Prostate gland (tissue), 2 donors: ENCODE results near the gene EIF2S3. TPM values are rescaled to one million over a fixed set of nuclear protein-coding genes. Genes with fewer than 3 reads are reported as not detected.
A peak's percentile ranks its signal among the peaks of the same experiment; 100 is the strongest.

Experiments used
- DNase-seq: peaks from one replicate; pipeline ENCODE4 v3.0.0-alpha.2; 2019; ENCODE audit warnings: low spot score
- H3K27ac ChIP-seq, 2 donors: fragments of 200-600 bp; sonication (generic); 2 replicates each; pipeline ENCODE4 v1.5.1; 2017 to 2019
- H3K27me3 ChIP-seq: fragments of 200-600 bp; sonication (generic); replicated peaks from 2 replicates; pipeline ENCODE4 v1.5.1; 2019; ENCODE audit not compliant: insufficient read depth
- H3K36me3 ChIP-seq, 2 donors: fragments of 200-600 bp; sonication (generic); 1 replicate in 1 of 2; 2 replicates in 1 of 2; pipeline versions ENCODE4 v1.5.1 to v1.8.1; 2017 to 2019
- H3K4me1 ChIP-seq: fragments of 200-600 bp; sonication (generic); replicated peaks from 2 replicates; pipeline ENCODE4 v1.5.1; 2019
- H3K4me3 ChIP-seq, 2 donors: fragments of 200-600 bp; sonication (generic); 2 replicates each; pipeline ENCODE4 v1.5.1; 2017 to 2019
- H3K9me3 ChIP-seq: fragments of 200-600 bp; sonication (generic); 2 replicates; pipeline ENCODE4 v1.5.1; 2017
- CTCF ChIP-seq, 4 experiments: fragments of 200-600 bp in 2 of 4; fragments of 450-650 bp in 2 of 4; sonication (generic) in 2 of 4; IDR thresholded peaks; 1 replicate in 3 of 4; 2 replicates in 1 of 4; pipeline ENCODE4 v1.5.1; 2016 to 2019; ENCODE audit warnings: antibody characterized with exemption in 4 of 4, mild to moderate bottlenecking in 2 of 4, moderate library complexity in 2 of 4
- POLR2A ChIP-seq: fragments of 450-650 bp; IDR thresholded peaks from one replicate; pipeline ENCODE4 v1.6.1; 2016; ENCODE audit warnings: antibody characterized with exemption, mild to moderate bottlenecking
- POLR2AphosphoS5 ChIP-seq: sonication (generic); formaldehyde crosslinking; IDR thresholded peaks from one replicate; pipeline ENCODE4 v1.6.1; 2017; ENCODE audit warnings: antibody characterized with exemption
- WGBS: methylation state at CpG from one replicate; pipeline ENCODE4 v1.1.5; 2018; 5-methylcytosine and 5-hydroxymethylcytosine counted together
- intact Hi-C: fragments of 100-400 bp; cut with DNase I; formaldehyde crosslinking; loops from one replicate; pipeline ENCODE4 v1.14.2; 2022
- total RNA-seq, 2 donors: library from RNA; depleted of rRNA; stranded (reverse); fragments of >200 nt; gene quantifications; one replicate each; pipeline ENCODE4 v1.1.0, GENCODE V29; 2016

EIF2S3 gene
- total RNA-seq: 100 to 1,000 TPM; 102 to 110 TPM

- Histone ChIP-seq H3K4me3 (peak within 1 kb of the TSS; percentile 56 to 60), H3K9me3 (no peaks in the 10 kb centered on the region), H3K27me3 (no peaks in the 10 kb centered on the region), H3K27ac (peak within 1 kb of the TSS; percentile 86 to 89), H3K36me3 (no peaks in the 10 kb centered on the region), H3K4me1 (no peaks in the 10 kb centered on the region)
- DNase-seq: peak; percentile 82
- 0% methylated on average over 39 of the region's 57 CpGs for WGBS
- intact Hi-C loops: loop anchor here (10.0 kb wide), 1 partner anchor 150 kb away; the partner anchor contains the start of genes APOO and CXorf58
- TF ChIP-seq CTCF (IDR thresholded peaks at IDR 0.05) (peak; percentile 26 to 59 (median 50)), POLR2AphosphoS5 (peak; percentile 62), POLR2A (no peak)
These were observed at the start of gene EIF2S3 for GRCh38 chrX:24054182-24055042. TSS of gene EIF2S3 (plus strand) at chrX:24054956. CDS start at chrX:24054969, 13 bp downstream.

- Histone ChIP-seq H3K4me1 (no peaks in the 10 kb centered on the region), H3K36me3 (no peaks in the 10 kb centered on the region), H3K27ac (no peak overlapping the region), H3K9me3 (no peaks in the 10 kb centered on the region), H3K4me3 (no peak overlapping the region), H3K27me3 (no peaks in the 10 kb centered on the region)
- intact Hi-C loops: no loop called here
- 40% methylated on average over 1 of the region's 1 CpG for WGBS
- DNase-seq: no peak
- TF ChIP-seq POLR2A: no peak
- TF ChIP-seq POLR2AphosphoS5: no peak
- TF ChIP-seq CTCF (IDR thresholded peaks at IDR 0.05): no peak
These were observed 49.7 kb upstream of the EIF2S3 start for GRCh38 chrX:24005028-24005427.

- 93% methylated on average over 9 of the region's 9 CpGs for WGBS
- Histone ChIP-seq H3K4me1 (no peaks in the 10 kb centered on the region), H3K27ac (no peak overlapping the region), H3K36me3 (no peaks in the 10 kb centered on the region), H3K4me3 (no peak overlapping the region), H3K27me3 (no peaks in the 10 kb centered on the region), H3K9me3 (no peaks in the 10 kb centered on the region)
- intact Hi-C loops: no loop called here
- no peak for DNase-seq
- no peak for TF ChIP-seq POLR2A
- TF ChIP-seq POLR2AphosphoS5: no peak
- no peak for TF ChIP-seq CTCF (IDR thresholded peaks at IDR 0.05)
These were observed 48.9 kb upstream of the EIF2S3 start for GRCh38 chrX:24005867-24006266.

DNA sequence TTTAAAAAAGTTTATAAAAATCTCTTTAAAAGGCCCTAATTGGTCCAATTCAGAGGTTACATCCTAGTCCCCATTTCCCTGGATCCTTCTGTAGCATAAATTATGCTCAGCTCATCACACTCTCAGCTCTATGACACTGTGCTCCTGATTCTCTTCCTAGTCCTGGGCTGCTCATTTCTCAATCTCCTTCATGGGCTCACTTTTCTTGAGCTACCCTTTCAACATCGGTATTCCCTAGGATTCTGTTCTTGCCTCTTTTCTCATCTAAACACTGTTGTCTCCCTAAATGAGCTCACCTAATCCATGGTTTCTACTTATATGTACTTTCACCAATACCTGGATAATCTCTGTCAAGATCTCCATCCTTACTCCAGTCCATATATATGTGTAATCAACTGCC, 42.5 kb upstream of the EIF2S3 start:
- Histone ChIP-seq H3K4me1 (no peaks in the 10 kb centered on the region), H3K27me3 (no peaks in the 10 kb centered on the region), H3K4me3 (no peak overlapping the region), H3K36me3 (no peaks in the 10 kb centered on the region), H3K27ac (no peak overlapping the region), H3K9me3 (no peaks in the 10 kb centered on the region)
- 95% methylated on average over 1 of the region's 1 CpG for WGBS
- intact Hi-C loops: no loop called here
- TF ChIP-seq CTCF (IDR thresholded peaks at IDR 0.05) (no peak), POLR2AphosphoS5 (no peak), POLR2A (no peak)
- DNase-seq: no peak
